Measurements from ENCODE around the gene TNS3.
A peak's percentile ranks its signal among the peaks of the same experiment; 100 is the strongest.

Gene TNS3

DNA sequence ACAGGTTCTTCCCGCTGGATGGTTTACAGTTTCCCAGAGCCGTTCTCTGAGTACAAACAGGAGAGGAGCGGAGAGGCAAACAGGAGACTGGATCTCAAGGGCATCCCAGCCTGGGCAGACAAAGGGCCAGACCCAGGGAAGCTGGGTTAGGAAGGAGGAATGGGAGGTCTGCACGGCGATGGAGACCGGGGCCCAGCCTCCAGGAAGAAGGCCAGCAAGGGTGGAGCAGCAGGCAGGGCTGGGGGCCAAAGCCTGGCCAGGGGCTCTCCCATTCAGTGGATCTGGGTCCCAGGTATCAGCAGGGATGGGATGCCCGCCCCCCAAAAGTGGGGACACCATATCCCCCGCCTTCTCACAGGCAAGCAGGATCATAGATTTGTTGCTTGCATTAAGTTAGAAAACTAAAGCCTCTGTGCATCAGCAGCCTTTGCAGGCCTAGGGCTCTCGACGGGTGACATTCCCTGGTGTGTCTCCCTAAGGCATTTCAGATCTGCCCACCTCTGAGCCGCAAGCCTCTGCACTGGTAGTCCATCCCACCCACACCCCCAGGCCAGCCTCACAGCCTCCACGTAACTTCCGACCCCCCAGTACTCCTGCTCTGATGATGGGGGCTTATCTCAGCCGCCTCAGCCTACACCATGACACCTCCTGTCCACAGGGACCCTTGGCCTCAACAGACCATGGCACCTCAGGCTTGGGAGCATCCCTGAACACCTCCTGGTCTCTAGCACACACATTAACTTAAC, 59.9 kb downstream of the TNS3 start:
- no peak for DNase-seq (ENCODE audit: low read depth)

DNA sequence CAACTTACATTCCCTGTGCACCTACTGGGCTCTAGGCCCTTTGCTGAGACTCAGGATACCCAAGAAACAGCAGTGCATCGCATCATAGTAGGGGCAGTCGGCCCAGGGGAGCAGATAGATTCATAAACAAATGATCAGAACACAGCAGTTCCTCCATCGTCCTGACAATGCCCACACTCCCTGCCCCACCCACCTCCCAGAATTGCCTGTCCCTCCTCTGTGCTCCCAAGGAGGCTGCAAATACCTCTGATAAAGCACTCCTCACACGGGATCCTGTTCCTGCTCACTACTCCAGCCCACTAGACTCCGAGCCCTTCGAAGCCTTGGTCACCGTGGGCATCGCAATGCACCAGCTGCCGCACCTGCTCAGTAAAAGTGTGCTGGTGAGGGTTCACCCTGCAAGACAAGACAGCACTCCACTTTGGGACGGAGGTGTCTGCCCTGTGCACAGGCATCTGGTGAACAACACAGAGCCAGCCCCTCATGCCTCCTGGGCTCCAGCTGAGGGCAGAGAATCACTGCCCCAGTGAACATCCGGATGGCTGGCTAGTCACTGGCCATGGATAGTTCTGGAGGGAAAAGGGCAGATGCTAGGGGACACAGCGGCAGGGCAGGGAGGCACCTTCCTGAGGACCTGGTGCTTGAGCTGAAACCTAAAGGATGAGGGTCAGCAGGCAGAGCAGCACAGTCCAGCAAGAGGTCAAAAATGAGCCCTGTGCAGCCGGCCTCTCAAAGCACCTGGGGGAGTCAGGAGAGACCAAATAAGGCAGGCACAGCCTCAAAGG, 60.7 kb downstream of the TNS3 start:
- DNase-seq (ENCODE audit: low read depth) = no peak

DNA sequence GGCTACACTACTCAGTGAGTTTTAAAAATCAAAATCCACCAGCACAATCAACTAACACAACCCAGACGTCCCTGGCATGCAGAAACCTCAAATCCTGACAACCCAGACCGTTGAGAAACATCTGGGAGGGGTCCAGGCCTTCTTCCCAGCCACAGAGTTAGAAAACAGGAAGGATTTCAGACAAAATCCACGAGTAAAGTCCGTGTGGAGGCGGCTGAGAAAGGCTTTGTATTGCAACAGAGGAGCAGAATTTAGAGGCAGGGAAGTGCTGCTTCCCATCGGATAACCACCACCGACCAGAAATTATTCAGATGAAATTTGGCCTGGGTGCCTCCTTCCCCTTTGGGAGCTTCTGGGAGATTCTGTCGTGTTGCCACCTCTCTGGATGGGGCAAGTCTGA, 61.5 kb downstream of the TNS3 start:
- DNase-seq (ENCODE audit: low read depth) = no peak

DNA sequence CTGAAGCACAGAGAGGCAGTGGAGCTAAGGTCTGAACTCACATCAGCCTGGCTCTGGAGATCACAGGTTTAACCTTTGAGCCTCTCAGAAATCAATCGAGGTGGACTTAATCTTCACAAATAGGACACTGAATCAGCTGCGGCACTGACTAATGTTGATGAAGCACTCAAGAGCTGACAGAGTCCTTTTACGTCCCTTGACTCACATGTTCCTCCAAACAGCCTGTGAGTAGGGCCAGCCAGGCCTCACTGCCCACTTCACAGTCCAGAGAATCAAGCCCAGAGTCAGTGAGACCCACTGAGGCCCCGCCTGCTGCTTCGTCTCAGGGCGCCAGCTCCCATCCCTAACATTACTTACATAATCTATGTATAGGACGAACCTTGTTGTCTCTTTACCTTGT, 63.1 kb downstream of the TNS3 start:
- no peak for DNase-seq (ENCODE audit: low read depth)

- DNase-seq (ENCODE audit: low read depth) = no peak
Observed at GRCh38 chr7:47517821-47518480, 64.0 kb downstream of the TNS3 start.

DNA sequence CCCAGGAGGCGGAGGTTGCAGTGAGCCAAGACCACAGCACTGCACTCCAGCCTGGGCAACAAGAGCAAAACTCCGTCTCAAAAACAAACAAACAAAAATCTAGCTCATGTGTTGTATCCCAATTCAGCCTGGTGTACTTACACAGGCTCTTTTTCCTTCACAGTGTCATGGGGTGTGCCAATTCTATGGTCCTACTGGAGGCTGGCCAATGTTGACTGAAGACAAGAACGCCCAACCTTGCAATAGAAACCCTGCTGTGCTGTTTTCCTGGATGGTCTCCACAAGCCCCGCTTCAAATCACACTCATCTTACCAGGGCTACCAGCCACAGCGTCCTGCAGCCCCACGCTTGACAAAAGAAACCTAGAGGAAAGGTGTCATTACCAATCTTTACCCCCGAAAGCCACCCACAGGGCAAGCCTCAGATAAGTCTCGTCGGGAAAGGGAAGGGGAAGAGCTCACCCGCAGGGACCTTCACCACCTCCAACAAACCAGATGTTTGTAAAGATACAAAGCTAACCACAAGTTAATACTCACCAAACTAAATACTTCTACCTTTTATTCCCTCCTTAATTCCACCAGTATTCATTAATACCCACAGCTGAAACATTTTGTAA, 64.8 kb downstream of the TNS3 start:
- peak; percentile 40 for DNase-seq (ENCODE audit: low read depth)

GRCh38 chr7:47516386-47516785, 65.5 kb downstream of the TNS3 start:
- DNase-seq (ENCODE audit: low read depth) = no peak

DNA sequence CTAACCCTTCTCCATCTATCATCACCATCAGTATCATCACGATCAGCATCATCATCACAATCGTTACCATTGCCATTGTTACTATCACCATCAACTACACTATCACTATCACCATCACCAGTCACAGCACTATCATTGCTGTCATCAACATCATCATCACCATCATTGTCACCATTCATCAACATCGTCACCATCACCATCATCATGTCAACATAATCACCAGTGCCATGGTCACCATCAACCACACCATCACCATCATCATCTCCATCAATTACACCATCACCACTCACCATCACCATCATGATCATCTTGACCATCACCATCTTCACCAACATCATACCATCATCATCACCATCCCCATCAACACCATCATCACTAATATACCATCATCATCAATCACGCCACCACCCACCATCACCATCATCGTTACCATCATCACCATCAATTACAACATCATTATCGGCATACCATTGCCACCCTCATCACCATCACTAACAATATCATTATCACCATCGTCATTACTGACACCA, 66.5 kb downstream of the TNS3 start:
- no peak for DNase-seq (ENCODE audit: low read depth)

- no peak for DNase-seq (ENCODE audit: low read depth)
Observed at GRCh38 chr7:47514818-47515217, 67.1 kb downstream of the TNS3 start.

- no peak for DNase-seq (ENCODE audit: low read depth)
Observed at GRCh38 chr7:47514367-47514766, 67.5 kb downstream of the TNS3 start.

- DNase-seq (ENCODE audit: low read depth) = no peak
Observed at GRCh38 chr7:47513741-47514241, 68.1 kb downstream of the TNS3 start.

DNA sequence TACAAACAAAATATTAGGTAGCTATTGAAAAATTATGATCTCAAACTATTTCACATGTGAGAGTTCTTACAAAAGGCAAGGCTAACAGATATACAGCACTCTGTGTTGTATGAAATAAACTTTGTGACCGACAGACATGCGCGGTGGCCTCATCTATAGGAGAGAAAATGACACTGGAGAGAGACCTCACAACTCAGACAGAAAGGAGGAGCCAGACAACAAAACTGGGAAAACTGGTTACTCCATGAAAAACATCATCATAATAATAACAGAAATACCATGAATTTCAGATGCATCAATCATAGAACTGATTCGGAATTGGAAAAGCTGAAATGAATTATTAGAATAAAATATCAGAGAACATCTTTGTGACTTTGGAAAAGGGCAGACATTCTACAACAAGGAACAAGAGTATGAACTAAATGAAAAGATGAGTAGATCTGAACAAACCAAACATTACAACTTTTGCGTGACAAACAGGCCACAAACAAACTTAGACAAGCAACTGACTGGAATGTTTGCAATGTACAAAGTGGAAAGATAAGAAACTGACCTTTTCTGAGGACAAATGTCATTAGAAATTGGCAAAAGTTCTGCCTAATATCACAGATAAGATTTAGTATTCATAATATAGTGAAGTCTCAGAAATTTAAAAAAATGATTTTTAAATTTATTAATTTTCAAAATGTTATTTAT, 69.3 kb downstream of the TNS3 start:
- no peak for DNase-seq (ENCODE audit: low read depth)

- DNase-seq (ENCODE audit: low read depth) = no peak
Observed at GRCh38 chr7:47511699-47512370, 70.1 kb downstream of the TNS3 start.

- no peak for DNase-seq (ENCODE audit: low read depth)
Observed at GRCh38 chr7:47510786-47511185, 71.1 kb downstream of the TNS3 start.

DNA sequence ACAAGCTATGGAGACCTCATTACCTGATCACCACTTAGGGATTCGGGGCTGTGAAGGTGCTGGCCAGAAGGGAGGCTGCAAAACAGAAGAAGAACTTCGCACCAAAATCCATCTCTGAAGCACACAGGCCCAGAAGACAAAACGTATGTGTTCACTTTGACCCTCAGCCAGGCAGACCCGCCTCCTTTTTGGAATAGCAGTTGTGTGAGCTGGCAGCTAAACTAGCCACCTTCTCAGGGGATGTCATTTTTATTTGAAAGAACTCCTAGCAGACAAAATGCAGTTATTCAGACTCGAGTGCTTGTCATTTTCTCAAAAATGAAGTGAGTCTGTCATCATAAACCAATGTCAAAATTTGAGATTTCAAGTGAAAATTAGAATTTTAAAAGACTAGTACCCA, 71.7 kb downstream of the TNS3 start:
- no peak for DNase-seq (ENCODE audit: low read depth)

DNA sequence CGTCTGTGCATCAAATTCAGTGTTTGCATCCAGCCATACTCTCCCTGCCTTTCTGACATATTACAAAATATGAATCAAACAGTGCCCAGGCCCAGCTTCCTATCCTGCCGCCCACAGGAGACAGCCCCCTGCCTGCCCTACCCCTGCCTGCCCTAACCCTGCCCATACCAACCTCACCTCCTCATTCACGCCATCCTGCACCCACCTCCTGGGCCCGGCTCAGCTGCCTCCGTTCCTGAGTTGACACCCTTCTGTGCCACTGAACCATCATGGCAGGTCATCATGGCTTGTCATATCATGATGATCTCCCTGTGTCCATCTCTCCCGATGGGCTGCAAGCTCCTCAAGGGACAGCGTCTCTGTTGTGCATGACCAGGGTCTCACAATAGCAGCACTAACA, 72.3 kb downstream of the TNS3 start:
- no peak for DNase-seq (ENCODE audit: low read depth)

- no peak for DNase-seq (ENCODE audit: low read depth)
Observed at GRCh38 chr7:47508389-47509380, 73.2 kb downstream of the TNS3 start.

- DNase-seq (ENCODE audit: low read depth) = no peak
Observed at GRCh38 chr7:47507522-47507921, 74.4 kb downstream of the TNS3 start.

Measured in CMK (cell line).